Upper lobe of right lung (tissue), 1 donor: Measurements from ENCODE around the gene MTCL1. TPM values are rescaled to one million over a fixed set of nuclear protein-coding genes. Genes with fewer than 3 reads are reported as not detected.

Source experiments
- ATAC-seq: fragments of 200-7000 bp; cut with Tn5 transposase; one replicate; pipeline ENCODE4 v1.9.1; 2020; ENCODE audit warnings: mild to moderate bottlenecking, moderate library complexity
- DNase-seq: peaks from one replicate; pipeline ENCODE4 v3.0.0-alpha.2; 2020
- H3K27ac ChIP-seq: fragments of 200-600 bp; one replicate; pipeline ENCODE4 v1.8.0; 2022
- H3K27me3 ChIP-seq: fragments of 200-600 bp; one replicate; pipeline ENCODE4 v1.8.0; 2022; ENCODE audit warnings: mild to moderate bottlenecking
- H3K36me3 ChIP-seq: fragments of 200-600 bp; one replicate; pipeline ENCODE4 v1.8.0; 2022
- H3K4me1 ChIP-seq: fragments of 200-600 bp; one replicate; pipeline ENCODE4 v1.8.0; 2022
- H3K4me3 ChIP-seq: fragments of 200-600 bp; one replicate; pipeline ENCODE4 v1.8.0; 2022; ENCODE audit warnings: mild to moderate bottlenecking
- H3K9me3 ChIP-seq: fragments of 200-600 bp; one replicate; pipeline ENCODE4 v1.8.0; 2022
- CTCF ChIP-seq: fragments of 200-600 bp; IDR thresholded peaks from one replicate; pipeline ENCODE4 v1.8.0; 2022; ENCODE audit warnings: antibody characterized with exemption
- intact Hi-C: fragments of 100-400 bp; cut with DNase I; formaldehyde crosslinking; loops from one replicate; pipeline ENCODE4 v1.11.0; 2022
- total RNA-seq: library from RNA; stranded (reverse); fragmentation: NEBNext Ultra II Directional; extraction: Animal tissue kit (Norgen Biotek cat#: 25700); gene quantifications from one replicate; pipeline ENCODE4 v1.2.1, GENCODE V29; 2021
- donor health status: DM: no; HTN: yes; CAD: no; lungs with severe emphysema.

MTCL1 gene
- total RNA-seq, 1 donor from 2014 or later = 10.1 TPM

- TF ChIP-seq CTCF = no peak
- peak; percentile 64 for ATAC-seq
- Histone ChIP-seq H3K4me3 (no peak overlapping the region), H3K27me3 (no peaks in the 10 kb centered on the region), H3K9me3 (no peaks in the 10 kb centered on the region), H3K36me3 (no peaks in the 10 kb centered on the region), H3K27ac (no peak overlapping the region), H3K4me1 (peaks cover 18% of the 10 kb centered on the region)
- intact Hi-C loops = no loop called here
- no peak for DNase-seq
Measured at GRCh38 chr18:8835521-8835953, 130.2 kb downstream of the MTCL1 start.

GRCh38 chr18:8839281-8839680 lies 133.9 kb downstream of the MTCL1 start:
- Histone ChIP-seq H3K36me3 (no peaks in the 10 kb centered on the region), H3K27ac (no peak overlapping the region), H3K4me1 (peaks cover 18% of the 10 kb centered on the region), H3K9me3 (no peaks in the 10 kb centered on the region), H3K27me3 (no peaks in the 10 kb centered on the region), H3K4me3 (no peak overlapping the region)
- intact Hi-C loops = no loop called here
- ATAC-seq (peak; percentile 66), DNase-seq (peak; percentile 69)
- TF ChIP-seq CTCF = no peak

- TF ChIP-seq CTCF = no peak
Measured at GRCh38 chr18:8841781-8842485, 136.6 kb downstream of the MTCL1 start.

GRCh38 chr18:8842506-8842905 lies 137.2 kb downstream of the MTCL1 start:
- DNase-seq = no peak
- no peak for ATAC-seq

More at GRCh38 chr18:8841781-8842485, 136.6 kb downstream of the MTCL1 start:
- Histone ChIP-seq H3K36me3 (no peaks in the 10 kb centered on the region), H3K9me3 (no peaks in the 10 kb centered on the region), H3K27ac (no peak overlapping the region), H3K27me3 (no peaks in the 10 kb centered on the region), H3K4me3 (no peak overlapping the region), H3K4me1 (peaks cover 9% of the 10 kb centered on the region)
- intact Hi-C loops = no loop called here
- DNase-seq (no peak), ATAC-seq (peak; percentile 32)

GRCh38 chr18:8843005-8843404 lies 137.6 kb downstream of the MTCL1 start:
- DNase-seq = no peak
- H3K4me3 ChIP-seq = no peak overlapping the region
- ATAC-seq = no peak
- H3K27ac ChIP-seq = no peak overlapping the region
- TF ChIP-seq CTCF = no peak
- peaks cover 14% of the 10 kb centered on the region for H3K4me1 ChIP-seq
- no peaks in the 10 kb centered on the region for H3K9me3 ChIP-seq
- intact Hi-C loops = no loop called here
- H3K36me3 ChIP-seq = no peaks in the 10 kb centered on the region
- no peaks in the 10 kb centered on the region for H3K27me3 ChIP-seq

More at GRCh38 chr18:8842506-8842905, 137.2 kb downstream of the MTCL1 start:
- H3K27me3 ChIP-seq = no peaks in the 10 kb centered on the region
- no peak overlapping the region for H3K27ac ChIP-seq
- TF ChIP-seq CTCF = no peak
- H3K9me3 ChIP-seq = no peaks in the 10 kb centered on the region
- H3K4me3 ChIP-seq = no peak overlapping the region
- peaks cover 11% of the 10 kb centered on the region for H3K4me1 ChIP-seq
- intact Hi-C loops = no loop called here
- no peaks in the 10 kb centered on the region for H3K36me3 ChIP-seq
